Trophoblast cell (in vitro differentiated cells and primary cell): ENCODE measurements around the gene EPHA3.

Experiments
- DNase-seq, 2 donors: peaks; one replicate each; pipeline ENCODE4 v3.0.0-alpha.2; 2016
- H2AFZ ChIP-seq: 2 replicates; pipeline ENCODE4 v1.6.1; 2013; ENCODE audit warnings: low read length, moderate library complexity, mild to moderate bottlenecking; ENCODE audit not compliant: insufficient read depth, poor library complexity
- H2AK5ac ChIP-seq: 2 replicates; pipeline ENCODE4 v1.6.1; 2013; ENCODE audit warnings: mild to moderate bottlenecking, low read length
- H2BK120ac ChIP-seq: 2 replicates; pipeline ENCODE4 v1.6.1; 2013; ENCODE audit warnings: low read length, mild to moderate bottlenecking, moderate library complexity; ENCODE audit not compliant: insufficient read depth, poor library complexity
- H2BK12ac ChIP-seq: 2 replicates; pipeline ENCODE4 v1.6.1; 2013; ENCODE audit warnings: mild to moderate bottlenecking, low read length, moderate library complexity
- H2BK5ac ChIP-seq: 2 replicates; pipeline ENCODE4 v1.6.1; 2013; ENCODE audit warnings: low read length, low read depth, moderate library complexity, mild to moderate bottlenecking; ENCODE audit not compliant: poor library complexity
- H3K14ac ChIP-seq: 2 replicates; pipeline ENCODE4 v1.6.1; 2013; ENCODE audit warnings: mild to moderate bottlenecking, low read length
- H3K18ac ChIP-seq: 2 replicates; pipeline ENCODE4 v1.6.1; 2013; ENCODE audit warnings: mild to moderate bottlenecking, low read length
- H3K23ac ChIP-seq: 2 replicates; pipeline ENCODE4 v1.6.1; 2013; ENCODE audit warnings: low read length
- H3K27ac ChIP-seq: 2 replicates; pipeline ENCODE4 v1.5.1; 2013; ENCODE audit warnings: low read depth, mild to moderate bottlenecking, inconsistent platforms, low read length, moderate library complexity
- H3K27me3 ChIP-seq: 2 replicates; pipeline ENCODE4 v1.6.1; 2013; ENCODE audit warnings: inconsistent platforms, mild to moderate bottlenecking, low read length, moderate library complexity; ENCODE audit not compliant: insufficient read depth
- H3K36me3 ChIP-seq, 2 experiments: 1 replicate in 1 of 2; 2 replicates in 1 of 2; pipeline ENCODE4 v1.6.1; 2013; ENCODE audit warnings: low read length in 2 of 2, mild to moderate bottlenecking in 2 of 2, moderate library complexity in 1 of 2; ENCODE audit not compliant: insufficient read depth in 2 of 2, control insufficient read depth in 1 of 2
- H3K4ac ChIP-seq: 2 replicates; pipeline ENCODE4 v1.6.1; 2013; ENCODE audit warnings: low read depth, mild to moderate bottlenecking, low read length, moderate library complexity
- H3K4me1 ChIP-seq, 2 experiments: 1 replicate in 1 of 2; 2 replicates in 1 of 2; pipeline ENCODE4 v1.6.1; 2013; ENCODE audit warnings: low read length in 2 of 2, mild to moderate bottlenecking in 2 of 2, moderate library complexity in 1 of 2; ENCODE audit not compliant: insufficient read depth in 2 of 2, control insufficient read depth in 1 of 2
- H3K4me2 ChIP-seq: 2 replicates; pipeline ENCODE4 v1.6.1; 2013; ENCODE audit warnings: inconsistent platforms, mild to moderate bottlenecking, low read length, moderate library complexity
- H3K4me3 ChIP-seq: 2 replicates; pipeline ENCODE4 v1.5.1; 2013; ENCODE audit warnings: mild to moderate bottlenecking, low read depth, low read length, inconsistent platforms
- H3K79me1 ChIP-seq: one replicate; pipeline ENCODE4 v1.6.1; 2013; ENCODE audit warnings: low read length
- H3K79me2 ChIP-seq: 2 replicates; pipeline ENCODE4 v1.6.1; 2013; ENCODE audit warnings: low read length, mild to moderate bottlenecking; ENCODE audit not compliant: control insufficient read depth, insufficient read depth, poor library complexity
- H3K9ac ChIP-seq: 2 replicates; pipeline ENCODE4 v1.6.1; 2013; ENCODE audit warnings: mild to moderate bottlenecking, low read length
- H3K9me3 ChIP-seq: 2 replicates; pipeline ENCODE4 v1.6.1; 2013; ENCODE audit warnings: low read depth, mild to moderate bottlenecking, control low read depth, inconsistent platforms, low read length; ENCODE audit not compliant: insufficient read depth
- H4K12ac ChIP-seq: 2 replicates; pipeline ENCODE4 v1.6.1; 2013; ENCODE audit warnings: low read depth, mild to moderate bottlenecking, low read length, moderate library complexity
- H4K8ac ChIP-seq: 2 replicates; pipeline ENCODE4 v1.6.1; 2013; ENCODE audit warnings: low read depth, mild to moderate bottlenecking, low read length, moderate library complexity
- H4K91ac ChIP-seq: one replicate; pipeline ENCODE4 v1.6.1; 2013; ENCODE audit warnings: low read depth, mild to moderate bottlenecking, low read length, moderate library complexity
- WGBS: extraction: QIAGEN DNeasy Blood & Tissue Kit; methylation state at CpG from one replicate; pipeline ENCODE4 v1.1.7; 2013; ENCODE audit warnings: missing lambda C conversion rate; ENCODE audit not compliant: insufficient read length, insufficient coverage; ENCODE audit errors: extremely low coverage; 5-methylcytosine and 5-hydroxymethylcytosine counted together

The EPHA3 gene

DNA sequence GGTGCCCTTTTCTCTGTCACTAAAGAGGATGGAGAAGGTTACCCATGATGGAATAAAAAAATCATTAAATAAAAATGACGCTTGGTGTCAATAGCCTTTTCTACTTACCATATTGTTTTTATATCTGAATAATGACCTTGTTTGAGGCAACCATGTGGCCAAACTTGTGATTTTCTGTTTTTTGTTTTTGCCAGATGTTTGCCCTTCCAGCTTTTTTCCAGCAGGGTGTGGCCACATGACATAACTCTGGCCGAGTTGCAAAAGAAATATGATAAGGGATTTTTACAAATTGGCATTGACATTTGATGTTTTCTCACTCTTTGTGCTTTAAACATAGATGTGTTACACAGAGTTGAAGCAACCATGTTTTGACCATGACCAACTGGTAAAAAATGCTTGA, 39.7 kb upstream of the EPHA3 start:
- Histone ChIP-seq H3K9ac (no peak overlapping the region), H3K4ac (no peak overlapping the region), H3K79me2 (no peaks in the 10 kb centered on the region), H3K4me1 (no peaks in the 10 kb centered on the region), H3K4me3 (no peak overlapping the region), H3K9me3 (no peaks in the 10 kb centered on the region), H3K27me3 (no peaks in the 10 kb centered on the region), H2BK12ac (no peak overlapping the region), H2BK120ac (no peak overlapping the region), H3K23ac (no peak overlapping the region), H3K14ac (no peak overlapping the region), H4K12ac (no peak overlapping the region), H4K8ac (no peak overlapping the region), H3K27ac (no peak overlapping the region), H2AFZ (no peak overlapping the region), H3K36me3 (no peaks in the 10 kb centered on the region), H3K4me2 (no peak overlapping the region), H4K91ac (no peak overlapping the region), H2BK5ac (no peak overlapping the region), H2AK5ac (no peak overlapping the region), H3K18ac (no peak overlapping the region), H3K79me1 (no peaks in the 10 kb centered on the region)
- no peak for DNase-seq
- no CpG with 5 or more reads among the region's 2 CpGs for WGBS

DNA sequence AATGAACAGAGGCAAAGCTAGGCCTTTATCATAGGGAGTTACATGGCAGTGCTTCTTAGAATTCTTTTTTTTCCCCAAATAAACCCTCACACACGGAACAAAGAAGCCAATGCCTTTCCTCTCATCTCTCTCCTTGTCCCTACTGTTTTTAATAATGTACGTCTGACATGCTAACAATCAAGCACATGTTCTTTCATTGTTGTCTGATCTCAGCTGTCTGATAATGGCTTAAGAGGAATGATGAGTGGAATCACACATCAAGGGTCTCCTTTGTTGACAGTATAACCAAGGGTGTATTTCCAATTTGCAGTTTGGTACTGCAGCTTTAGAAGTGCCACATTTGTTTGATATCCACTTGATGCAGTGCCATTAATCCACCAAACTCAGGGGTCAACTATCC, 34.8 kb upstream of the EPHA3 start:
- Histone ChIP-seq H3K27me3 (no peaks in the 10 kb centered on the region), H3K4me2 (no peak overlapping the region), H2BK5ac (no peak overlapping the region), H2AFZ (no peak overlapping the region), H3K9me3 (no peaks in the 10 kb centered on the region), H4K12ac (no peak overlapping the region), H3K9ac (no peak overlapping the region), H3K79me1 (no peaks in the 10 kb centered on the region), H3K4me1 (no peaks in the 10 kb centered on the region), H2BK120ac (no peak overlapping the region), H2AK5ac (no peak overlapping the region), H3K18ac (no peak overlapping the region), H3K79me2 (no peaks in the 10 kb centered on the region), H4K91ac (no peak overlapping the region), H3K4me3 (no peak overlapping the region), H3K4ac (no peak overlapping the region), H3K36me3 (no peaks in the 10 kb centered on the region), H3K14ac (no peak overlapping the region), H2BK12ac (no peak overlapping the region), H3K27ac (no peak overlapping the region), H4K8ac (no peak overlapping the region), H3K23ac (peak overlapping the region; percentile 96)
- no peak for DNase-seq
- no CpG with 5 or more reads among the region's 2 CpGs for WGBS

DNA sequence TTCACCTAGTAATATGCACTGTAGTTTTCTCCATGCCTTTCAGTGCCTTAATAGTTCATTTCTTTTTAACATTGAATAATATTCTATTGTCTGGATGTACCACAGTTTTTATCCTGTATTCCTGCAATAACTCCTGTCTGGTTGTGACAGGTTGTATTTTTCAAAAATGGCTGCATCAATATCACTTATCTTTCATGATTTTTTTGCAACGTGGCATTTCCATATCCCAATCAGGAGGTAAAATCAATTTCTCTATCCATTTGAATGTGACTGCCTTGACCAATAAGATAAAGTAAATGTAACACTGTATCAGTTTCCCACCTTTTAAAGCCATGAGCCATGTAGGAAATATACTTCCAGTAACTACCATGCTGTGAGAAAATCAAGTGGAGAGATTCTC, 27.5 kb upstream of the EPHA3 start:
- no peak for DNase-seq
- no peaks in the 10 kb centered on the region for H3K9me3 ChIP-seq
- H3K4ac ChIP-seq, result no peak overlapping the region
- H3K4me1 ChIP-seq, result no peaks in the 10 kb centered on the region
- no peaks in the 10 kb centered on the region for H3K79me1 ChIP-seq
- no peaks in the 10 kb centered on the region for H3K79me2 ChIP-seq
- H3K9ac ChIP-seq, result no peak overlapping the region
- H3K36me3 ChIP-seq, result no peaks in the 10 kb centered on the region
- WGBS, result no CpG with 5 or more reads among the region's 1 CpG
- H2BK5ac ChIP-seq, result no peak overlapping the region
- H3K27ac ChIP-seq, result no peak overlapping the region
- no peak overlapping the region for H3K4me3 ChIP-seq
- H4K8ac ChIP-seq, result no peak overlapping the region
- no peaks in the 10 kb centered on the region for H3K27me3 ChIP-seq
- H2AFZ ChIP-seq, result no peak overlapping the region
- no peak overlapping the region for H3K18ac ChIP-seq
- no peak overlapping the region for H3K23ac ChIP-seq
- no peak overlapping the region for H4K91ac ChIP-seq
- H3K4me2 ChIP-seq, result no peak overlapping the region
- H4K12ac ChIP-seq, result no peak overlapping the region
- H2AK5ac ChIP-seq, result no peak overlapping the region
- no peak overlapping the region for H2BK12ac ChIP-seq
- H2BK120ac ChIP-seq, result no peak overlapping the region
- no peak overlapping the region for H3K14ac ChIP-seq

DNA sequence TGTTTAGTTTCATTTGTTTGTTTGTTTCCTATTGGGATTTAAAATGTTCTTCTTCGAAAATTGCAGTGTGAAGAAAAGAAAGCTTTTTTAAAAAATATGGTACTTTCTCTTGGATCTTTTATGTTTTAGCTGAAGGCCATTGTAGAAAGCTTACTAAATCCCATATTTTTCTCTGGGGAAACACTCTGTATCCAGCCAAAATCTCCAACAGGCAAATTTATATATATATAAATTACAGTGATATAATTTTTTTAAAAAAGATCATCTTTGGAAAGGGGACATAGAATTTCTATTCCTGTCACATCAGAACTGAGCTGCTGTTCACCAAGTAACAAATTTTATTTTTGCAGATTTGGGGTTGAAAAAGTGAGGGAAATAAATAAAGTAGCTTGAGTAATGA, 19.6 kb upstream of the EPHA3 start:
- no peak overlapping the region for H4K8ac ChIP-seq
- H4K91ac ChIP-seq, result no peak overlapping the region
- no peak overlapping the region for H3K14ac ChIP-seq
- H3K4me3 ChIP-seq, result no peak overlapping the region
- H3K79me1 ChIP-seq, result no peaks in the 10 kb centered on the region
- DNase-seq, result no peak
- no peaks in the 10 kb centered on the region for H3K36me3 ChIP-seq
- no peaks in the 10 kb centered on the region for H3K4me1 ChIP-seq
- H2BK5ac ChIP-seq, result no peak overlapping the region
- H2AK5ac ChIP-seq, result no peak overlapping the region
- H2BK120ac ChIP-seq, result no peak overlapping the region
- no peaks in the 10 kb centered on the region for H3K27me3 ChIP-seq
- no peak overlapping the region for H2AFZ ChIP-seq
- no peak overlapping the region for H3K9ac ChIP-seq
- no peaks in the 10 kb centered on the region for H3K9me3 ChIP-seq
- no CpG with 5 or more reads among the region's 1 CpG for WGBS
- no peak overlapping the region for H2BK12ac ChIP-seq
- H3K4ac ChIP-seq, result no peak overlapping the region
- no peak overlapping the region for H3K23ac ChIP-seq
- no peak overlapping the region for H3K4me2 ChIP-seq
- no peak overlapping the region for H4K12ac ChIP-seq
- no peak overlapping the region for H3K27ac ChIP-seq
- no peaks in the 10 kb centered on the region for H3K79me2 ChIP-seq
- no peak overlapping the region for H3K18ac ChIP-seq
